IPS-NIHi7 (cell line): ENCODE results near the gene KCNN3.
A peak's percentile ranks its signal among the peaks of the same experiment; 100 is the strongest.

Experiments
- DNase-seq: peaks from one replicate; pipeline ENCODE4 v3.0.0; 2012; ENCODE audit warnings: mixed read lengths; ENCODE audit errors: extremely low spot score

KCNN3 gene

DNA sequence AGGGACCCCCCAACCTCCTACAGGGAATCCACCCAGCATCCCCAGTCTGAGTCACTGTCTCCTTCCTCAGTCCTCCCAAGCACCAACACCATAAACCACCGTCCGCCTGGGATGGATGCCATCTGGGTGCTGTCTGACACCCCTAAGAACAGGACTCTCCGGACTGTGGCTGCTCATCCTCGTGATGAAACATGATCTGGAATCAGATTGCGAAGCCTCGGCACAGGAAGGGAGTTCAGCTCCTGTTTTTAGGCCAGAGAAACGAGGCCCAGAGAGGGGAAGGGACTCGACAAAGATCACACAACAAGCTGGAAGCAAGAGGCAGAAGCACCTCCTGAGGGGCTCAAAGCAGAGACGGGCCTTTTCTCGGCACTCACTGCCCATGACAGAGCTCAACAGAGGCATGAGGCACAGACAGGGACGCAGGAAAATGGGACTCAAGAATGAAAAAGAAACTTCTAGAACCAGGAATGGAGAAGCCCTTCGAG, 8.4 kb downstream of the KCNN3 start:
- no peak for DNase-seq

DNA sequence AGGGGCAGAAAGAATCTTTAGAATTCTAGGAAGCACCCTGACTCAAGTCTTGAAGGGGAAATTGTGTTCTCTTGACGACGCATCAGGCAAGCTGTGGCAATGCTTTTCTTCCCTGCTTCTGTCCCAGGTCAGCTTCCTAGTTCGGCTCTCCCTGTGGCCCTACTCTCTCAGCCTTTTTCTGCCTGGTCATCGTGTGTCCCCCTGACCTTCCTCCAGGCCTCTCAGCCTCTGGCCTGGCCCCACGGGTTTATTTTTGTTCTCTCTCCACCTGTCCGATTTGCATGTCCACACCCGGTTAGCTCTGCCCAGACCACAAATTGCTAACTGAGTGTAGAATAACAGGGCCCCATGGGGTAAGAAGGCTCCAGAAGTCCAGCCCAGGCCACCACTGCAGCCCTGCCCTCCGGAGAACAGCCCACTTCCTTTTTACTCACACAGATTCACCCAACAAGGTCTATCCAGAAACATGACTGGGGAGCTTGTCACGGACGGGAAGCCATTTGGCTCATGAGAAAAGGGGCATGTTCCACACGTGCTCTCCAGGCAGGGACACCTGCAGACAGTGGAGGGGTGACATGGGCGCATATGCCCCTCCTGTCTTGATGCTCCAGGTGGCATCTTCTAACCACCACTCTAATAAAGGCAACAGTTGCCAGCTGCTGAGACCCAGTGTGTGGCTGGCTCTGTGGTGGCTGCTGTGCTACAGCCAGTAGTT, 9.8 kb downstream of the KCNN3 start:
- no peak for DNase-seq

DNA sequence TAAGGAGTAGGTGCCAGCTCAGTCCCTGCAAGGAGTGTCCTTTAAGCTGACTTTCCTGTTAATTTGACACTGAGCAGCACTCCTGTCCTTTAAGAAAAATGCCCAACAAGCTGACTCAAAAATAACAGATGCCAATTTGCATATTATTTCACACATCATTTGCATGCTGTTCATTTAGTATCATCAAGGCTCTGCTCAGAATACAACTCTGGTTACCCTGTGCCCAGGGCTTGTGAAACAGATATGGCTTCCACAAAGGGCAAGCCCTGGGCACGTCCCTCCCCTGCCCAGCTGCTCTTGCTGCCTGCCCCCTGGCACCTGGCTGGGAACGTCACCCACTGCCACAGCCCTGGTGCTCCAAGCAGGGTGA, 10.3 kb downstream of the KCNN3 start:
- DNase-seq, result no peak

DNA sequence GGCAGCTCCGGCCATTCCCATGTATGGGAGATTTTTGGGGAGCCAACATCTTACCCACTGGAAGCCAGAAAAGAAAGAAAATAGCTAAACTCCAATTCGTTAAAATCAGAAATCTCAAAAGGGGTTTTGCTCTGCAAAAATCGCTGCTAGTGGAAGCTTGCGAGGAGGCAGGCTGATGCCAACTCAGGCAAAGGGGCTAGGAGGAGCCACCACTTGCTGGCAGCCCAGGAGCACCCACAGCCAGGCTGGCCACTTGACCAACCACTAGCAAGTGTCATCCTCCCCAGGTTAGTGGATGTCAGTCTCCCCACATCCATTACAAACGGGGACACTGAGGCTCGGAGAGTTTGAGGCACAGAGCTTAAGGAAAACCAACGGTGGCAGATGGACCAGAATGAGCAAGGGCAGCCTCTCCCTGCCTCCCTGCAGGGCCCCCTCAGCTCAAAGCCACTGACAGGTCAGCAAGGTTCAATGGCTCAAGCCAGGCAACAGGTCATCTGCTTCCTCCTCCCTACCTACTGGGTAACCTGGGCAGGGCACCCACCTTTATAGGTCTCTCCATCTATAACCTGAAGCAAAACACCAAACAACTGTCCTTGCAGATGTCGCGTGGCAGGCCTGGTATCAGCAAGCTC, 10.8 kb downstream of the KCNN3 start:
- no peak for DNase-seq

DNA sequence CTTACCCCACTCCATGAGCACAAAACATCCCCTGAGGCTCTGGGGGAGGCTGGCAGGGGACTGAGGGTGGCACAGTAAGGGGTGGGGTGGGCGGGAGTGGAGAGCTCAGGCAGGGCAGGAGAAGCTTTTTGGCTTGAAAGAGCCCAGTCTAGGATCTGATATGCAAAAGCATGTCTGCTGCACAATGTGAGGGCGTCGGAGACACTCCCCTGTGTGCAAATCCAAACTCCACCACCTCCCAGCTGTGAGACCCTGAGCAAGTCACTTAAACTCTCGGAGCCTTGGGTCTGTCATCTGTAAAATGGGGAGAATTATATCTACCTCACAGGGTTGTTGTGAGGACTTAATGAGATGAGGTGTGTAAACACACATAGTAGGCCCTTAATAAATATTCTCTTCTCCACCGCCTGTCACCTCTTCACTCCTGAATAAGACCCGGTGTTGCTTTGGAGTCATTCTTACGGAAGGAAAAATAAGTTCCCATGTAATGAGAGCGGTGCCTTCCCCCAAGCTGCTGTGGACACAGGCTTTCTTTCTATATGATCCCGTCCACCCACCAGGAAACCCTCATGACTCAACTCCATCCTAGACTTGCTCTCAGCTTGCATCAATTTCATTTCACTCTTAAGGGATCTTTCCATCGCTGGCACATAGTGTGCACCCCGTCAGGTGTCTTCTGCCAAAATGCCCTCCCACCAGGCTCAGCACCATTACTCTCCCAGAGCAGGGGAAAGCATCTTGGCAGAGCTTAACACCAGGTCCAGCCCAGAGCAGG, 12.5 kb downstream of the KCNN3 start:
- DNase-seq, result no peak

DNA sequence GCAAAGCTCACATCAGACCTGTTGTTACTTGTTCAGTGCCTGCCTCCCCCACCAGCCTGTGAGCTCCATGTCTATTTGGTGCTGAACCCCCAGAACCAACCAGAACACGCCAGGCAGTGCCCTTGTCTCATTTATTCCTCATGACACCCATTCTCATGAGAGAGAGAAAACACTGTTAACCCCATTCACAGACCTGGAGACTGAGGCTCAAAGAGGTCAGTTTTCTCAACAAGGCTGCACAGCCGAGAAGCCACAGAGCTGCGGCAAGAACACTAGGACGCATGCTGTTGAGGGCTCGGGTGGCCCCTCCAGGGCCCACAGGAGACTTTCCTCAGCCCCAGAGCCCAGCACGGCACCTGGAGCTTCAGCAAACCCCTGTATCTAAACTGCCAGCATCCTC, 13.1 kb downstream of the KCNN3 start:
- no peak for DNase-seq

DNA sequence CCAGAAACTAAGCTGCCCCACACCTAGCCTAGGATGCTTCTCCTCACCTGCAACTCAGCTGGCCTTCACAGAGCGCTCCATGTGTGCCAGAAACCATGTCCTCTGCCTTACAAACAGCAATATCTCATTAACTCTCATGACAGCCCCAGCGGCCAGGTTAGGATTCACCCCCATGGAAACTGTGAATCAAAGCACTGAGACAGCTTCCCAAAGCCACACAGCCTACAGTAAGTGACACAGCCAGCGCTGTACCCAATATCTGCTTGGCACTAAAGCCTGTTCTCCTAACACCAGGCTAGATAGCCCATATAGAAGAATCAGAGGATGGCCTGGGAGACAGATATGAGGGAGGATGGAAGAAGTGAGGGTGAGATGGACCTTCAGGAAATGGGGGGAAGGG, 13.5 kb downstream of the KCNN3 start:
- no peak for DNase-seq

DNA sequence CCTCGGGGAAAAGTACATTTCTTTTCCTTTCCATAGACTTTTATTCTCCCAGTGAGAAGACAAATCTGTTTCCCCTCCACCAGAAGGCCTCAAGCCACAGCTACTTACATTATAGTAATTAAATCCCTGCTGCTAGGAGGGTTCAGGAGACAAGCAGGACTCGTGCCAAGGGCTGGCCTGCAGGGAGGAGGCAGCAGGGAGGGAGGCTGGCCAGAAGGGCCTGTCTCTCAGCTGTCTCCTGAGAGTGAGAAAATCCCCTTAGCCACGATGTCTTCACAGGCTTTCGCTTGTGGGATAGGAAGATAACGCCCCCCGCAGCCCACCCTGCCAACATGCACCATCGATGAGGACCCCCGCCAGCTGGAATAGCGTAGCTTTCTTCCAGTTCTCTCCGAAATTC, 14.0 kb downstream of the KCNN3 start:
- no peak for DNase-seq

DNA sequence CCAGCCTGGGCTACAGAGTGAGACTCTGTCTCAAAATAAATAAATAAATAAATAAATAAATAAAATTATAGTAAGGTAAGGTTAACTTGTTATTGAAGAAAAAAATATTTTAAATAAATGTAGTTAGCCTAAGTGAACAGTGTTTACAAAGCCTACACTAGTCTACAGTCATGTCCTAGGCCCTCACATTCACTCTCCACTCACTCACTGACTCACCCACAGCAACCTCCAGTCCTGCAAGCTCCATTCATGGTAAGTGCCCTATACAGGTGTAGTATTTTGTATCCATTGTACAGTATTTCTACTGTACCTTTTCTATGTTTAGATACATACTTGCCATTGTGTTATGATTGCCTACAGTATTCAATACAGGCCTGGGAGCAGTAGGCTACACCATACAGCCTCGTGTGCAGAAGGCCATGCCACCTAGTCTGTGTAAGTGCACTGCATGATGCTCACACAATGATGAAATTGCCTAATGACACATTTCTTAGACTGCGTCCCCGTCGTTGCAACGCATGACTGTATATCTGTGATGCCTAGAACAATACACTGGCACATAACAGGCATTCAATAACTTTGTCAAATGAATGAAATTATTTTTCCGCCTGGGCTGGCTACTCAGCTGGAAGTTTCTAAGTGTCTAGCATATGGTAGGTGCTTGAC, 14.8 kb downstream of the KCNN3 start:
- DNase-seq, result no peak

DNA sequence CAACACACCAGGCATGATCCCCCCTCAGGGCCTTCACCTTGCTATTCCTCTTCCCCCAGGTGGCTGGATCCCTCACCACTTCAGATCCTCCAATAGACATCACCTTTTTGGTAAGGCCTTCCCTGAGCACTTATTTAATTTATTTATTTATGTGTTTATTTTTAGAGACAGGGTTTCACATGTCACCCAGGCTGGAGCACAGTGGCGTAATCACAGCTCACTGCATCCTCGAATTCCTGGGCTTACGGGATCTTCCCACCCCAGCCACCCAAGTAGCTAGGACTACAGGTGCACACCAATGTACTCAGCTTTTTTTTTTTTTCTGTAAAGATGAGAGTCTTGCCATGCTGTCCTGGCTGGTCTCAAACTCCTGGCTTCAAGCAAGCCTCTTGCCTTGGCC, 17.2 kb downstream of the KCNN3 start:
- DNase-seq, result no peak

DNA sequence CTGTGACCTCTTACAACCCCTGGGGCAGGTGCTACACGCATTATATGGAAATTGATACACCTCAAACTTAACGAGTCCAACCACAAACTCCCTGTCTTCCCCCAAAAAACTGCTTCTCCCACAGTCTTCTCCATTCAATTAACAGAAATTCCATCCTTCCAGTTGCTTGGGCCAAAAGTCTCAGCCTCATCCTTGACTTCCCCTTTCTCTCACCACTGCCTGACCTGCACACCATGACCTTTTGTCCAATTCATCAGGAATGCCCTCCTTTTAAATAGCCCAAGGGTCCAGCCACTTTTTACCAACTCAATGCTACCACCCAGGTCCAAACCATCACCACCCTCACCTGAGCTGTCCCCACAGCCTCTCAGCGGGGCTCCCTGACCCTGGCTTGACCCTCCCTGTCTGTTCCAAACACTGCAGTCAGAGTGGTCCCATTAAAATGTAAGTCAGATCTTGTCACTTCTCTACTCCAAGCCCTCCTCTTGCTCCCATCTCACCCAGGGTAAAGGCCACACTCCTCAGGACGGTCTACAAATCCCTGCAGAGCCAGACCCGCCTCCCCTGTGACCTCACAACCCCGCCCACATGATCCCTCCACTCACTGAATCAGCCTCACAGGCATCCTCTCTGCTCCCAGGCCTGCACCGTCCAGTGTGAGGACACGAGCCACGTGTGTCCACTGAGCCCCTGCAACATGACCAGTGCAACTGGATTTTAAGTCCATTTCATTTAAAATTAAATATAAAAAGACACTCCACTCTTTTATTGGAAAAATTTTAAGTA, 18.5 kb downstream of the KCNN3 start:
- DNase-seq, result peak; percentile 78

DNA sequence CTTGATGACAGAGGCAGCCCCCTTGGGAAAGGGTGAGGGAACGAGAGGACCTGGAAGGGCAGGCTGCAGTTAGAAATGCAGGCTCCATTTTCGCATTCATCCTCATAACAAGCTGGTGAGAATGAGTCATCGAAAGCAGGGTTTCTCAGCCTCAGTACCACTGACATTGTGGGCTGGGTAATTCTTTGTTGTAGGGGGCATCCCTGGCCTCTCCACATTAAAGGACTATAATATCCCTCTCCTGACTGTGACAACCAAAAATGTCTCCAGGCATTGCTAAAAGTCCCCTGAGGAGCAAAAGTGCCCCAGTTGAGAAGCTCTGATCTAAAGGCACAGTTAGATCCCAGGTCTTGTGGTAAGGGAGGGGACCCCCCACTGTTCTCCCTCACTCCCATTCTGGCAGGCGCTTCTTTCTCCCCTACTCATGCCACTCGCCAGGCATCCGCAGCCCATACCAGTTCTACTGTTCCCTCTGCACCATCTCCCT, 20.4 kb downstream of the KCNN3 start:
- DNase-seq, result no peak

DNA sequence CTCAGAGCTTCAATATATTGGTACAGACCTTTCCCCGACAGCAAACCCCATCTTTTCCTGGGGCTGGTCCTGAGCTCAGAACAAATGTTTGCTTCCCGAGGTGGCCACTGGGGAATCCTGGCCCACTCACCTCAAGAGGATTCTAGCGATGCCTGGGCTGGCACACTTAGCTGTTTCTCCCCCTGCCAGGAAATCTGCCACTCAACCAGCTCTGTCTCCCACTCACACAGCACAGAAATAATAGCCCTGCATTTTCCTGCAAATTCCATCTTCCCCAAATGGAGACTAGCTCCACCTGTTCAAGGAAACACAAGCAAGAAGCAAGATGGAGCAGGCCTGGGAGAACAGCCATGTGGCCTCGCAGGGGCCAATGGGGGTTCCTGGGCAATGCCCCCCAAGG, 21.1 kb downstream of the KCNN3 start:
- no peak for DNase-seq

DNA sequence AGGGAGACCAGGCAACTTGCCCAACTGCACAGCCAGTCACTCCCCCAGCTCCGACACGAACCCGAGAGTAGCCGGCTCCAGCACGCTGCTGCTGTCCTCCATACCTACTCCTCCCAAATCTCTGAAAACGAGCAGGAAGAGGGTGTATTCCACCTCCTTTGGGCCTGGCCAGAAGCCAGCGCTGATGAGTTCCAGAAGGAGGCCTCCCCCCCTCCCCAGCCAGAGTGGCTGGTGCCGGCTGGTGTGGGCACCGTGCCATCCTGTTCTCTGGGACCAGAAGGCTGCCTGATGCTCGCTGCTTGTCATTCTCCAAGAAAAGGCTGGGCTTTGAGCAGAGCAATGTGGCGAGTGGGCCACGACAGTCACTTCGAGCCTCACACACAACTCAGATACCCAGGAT, 22.2 kb downstream of the KCNN3 start:
- no peak for DNase-seq

DNA sequence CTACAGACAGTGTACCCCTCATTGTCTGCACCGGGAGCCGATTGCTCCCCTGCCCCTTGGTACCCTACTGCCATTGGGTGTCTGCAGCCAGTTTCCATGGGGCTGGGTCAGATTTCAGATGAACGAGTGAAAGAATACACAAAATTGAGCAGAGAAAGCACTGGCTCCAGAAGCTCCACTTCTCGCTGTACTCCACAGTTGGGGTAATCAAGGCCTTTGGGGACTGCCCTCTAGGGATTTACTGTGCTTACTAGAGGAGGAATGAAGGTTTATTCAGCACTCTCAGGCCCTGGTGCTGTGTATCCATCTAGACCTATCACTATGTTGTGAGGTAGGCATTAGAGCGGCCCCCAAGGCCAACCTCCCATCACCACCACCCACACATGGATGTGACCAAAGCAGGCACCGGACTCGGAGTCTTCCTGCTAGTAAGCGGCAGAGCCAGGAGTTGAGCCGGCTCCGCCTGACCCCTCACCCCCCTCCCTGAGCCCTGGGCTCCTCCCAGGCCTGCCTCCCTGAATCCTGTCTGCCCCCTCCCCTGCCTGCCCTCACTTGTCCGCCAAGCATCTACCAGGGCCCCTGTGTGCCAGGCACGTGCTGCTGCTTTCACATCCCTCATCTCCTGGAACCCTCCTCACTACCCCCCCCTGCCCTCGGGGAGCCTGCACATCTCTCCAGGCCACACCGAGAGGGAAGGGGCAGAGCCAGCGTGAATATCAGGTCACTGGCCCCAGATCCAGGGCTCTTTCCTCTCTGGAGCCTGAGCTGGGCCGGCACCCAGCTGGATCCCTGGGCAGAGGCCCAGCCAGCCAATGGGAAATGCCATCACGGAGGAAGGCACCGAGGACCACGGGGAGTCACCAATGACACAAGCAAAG, 23.3 kb downstream of the KCNN3 start:
- no peak for DNase-seq

DNA sequence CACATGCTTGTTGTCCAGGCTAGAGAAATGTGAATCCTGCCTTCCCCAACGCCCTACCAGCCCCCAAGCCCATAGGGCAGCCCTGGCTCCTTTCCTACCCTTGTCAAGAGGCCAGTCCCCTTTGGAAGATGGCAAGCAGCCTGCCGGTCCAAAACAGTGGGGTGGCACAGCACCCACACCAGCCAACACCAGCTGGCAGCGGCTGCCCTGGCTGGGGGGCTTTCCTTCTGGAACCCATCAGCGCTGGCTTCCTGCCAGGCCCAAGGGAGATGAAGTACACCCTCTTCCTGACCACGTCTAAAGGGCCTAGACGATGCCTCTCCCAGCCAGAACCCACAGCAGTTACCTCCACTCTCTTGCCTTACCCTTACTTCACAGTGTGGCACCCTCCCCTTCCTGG, 24.2 kb downstream of the KCNN3 start:
- no peak for DNase-seq

DNA sequence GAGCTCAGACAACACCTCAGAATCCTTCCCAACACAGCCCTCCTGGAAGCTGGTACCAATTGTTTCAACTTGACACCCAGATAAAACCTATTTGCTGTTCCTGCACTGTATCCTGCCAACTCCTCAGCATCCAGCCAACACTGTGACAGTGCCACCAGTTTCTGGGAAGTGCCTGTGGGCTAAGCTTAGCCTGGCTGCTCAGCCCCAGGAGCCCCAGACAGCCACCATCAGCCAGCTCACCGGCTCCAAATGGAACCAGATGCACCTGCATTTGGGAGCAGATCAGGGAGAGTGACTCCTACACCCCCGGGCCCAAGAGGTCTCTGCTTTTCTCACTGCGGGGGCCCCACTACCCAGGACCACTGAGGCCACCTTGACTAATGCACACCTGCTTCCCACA, 24.9 kb downstream of the KCNN3 start:
- no peak for DNase-seq

DNA sequence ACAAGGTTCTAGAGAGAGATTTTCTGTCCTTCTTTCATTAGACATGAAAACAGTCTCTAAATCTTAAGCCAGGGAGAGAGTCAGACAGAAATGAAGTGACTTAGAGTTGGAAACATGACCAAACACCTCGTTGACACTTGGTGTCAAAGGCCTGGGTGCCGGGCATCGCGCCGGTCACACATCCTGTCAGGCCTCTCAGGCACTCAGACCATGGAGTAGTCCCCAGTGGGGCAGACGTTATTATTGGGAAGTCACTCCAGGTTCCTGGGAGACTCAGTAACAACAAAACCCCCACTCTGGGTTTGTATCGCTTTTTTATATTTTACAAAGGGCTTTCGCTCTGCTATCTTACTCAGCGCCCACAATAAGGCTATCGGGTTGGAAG, 25.8 kb downstream of the KCNN3 start:
- DNase-seq, result no peak

DNA sequence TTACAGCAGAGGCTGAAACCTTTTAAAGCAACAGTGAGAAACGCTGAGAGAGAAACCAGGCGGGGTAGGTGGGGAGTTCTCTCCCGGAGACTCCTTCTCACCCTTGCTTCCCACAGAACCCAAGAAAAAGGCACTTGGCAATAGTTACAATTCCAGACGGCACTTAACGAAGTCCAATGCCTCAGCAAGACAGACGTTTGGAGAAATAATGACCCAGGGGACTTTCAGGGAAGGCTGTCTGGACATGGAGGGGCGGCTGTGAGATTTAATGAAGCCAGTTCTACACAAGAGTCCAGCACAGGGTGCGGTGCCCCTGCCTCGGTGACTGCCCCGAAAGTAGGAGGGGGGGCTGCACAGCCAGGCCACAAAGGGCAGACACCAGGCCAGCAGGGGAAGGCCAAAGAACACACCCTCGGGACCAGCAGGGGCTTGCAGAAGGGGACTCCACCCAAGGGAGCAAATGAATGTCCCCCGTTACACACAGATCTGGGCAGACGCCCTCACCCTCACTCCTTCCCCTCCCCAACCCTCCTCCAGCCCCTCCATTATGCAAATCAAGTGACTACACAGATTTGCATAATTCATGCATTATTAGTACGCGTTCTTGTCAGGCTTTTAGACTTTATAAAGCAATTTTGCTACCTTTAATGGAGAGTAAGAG, 26.3 kb downstream of the KCNN3 start:
- no peak for DNase-seq

DNA sequence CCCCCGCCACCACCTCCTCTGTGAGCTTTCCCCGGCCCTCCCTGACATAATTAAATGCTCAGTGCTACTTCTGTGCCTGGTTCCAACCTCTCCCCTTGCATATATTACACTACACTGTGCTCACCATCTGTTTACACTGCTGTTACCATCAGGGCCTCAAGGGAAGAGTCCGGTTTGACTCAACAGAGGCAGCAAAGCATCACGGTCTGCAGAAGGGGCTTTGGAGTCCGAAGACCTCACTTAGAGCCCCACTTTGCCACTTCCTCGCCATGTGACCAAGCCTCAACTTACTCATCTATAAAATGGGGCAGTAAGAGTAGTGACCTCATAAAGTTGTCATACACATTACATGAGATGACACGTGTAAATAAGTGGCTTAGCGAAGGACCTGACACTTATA, 27.4 kb downstream of the KCNN3 start:
- no peak for DNase-seq
